Limb (tissue), 2 donors: ENCODE data around the gene IVNS1ABP.
A peak's percentile ranks its signal among the peaks of the same experiment; 100 is the strongest.

Experiments used
- DNase-seq, 2 donors: peaks; one replicate each; pipeline ENCODE4 v3.0.0-alpha.2; 2016; ENCODE audit errors: extremely low spot score in 2 of 2

Gene IVNS1ABP

GRCh38 chr1:185293967-185294542, 23.0 kb downstream of the IVNS1ABP start:
- DNase-seq = no peak

GRCh38 chr1:185292237-185292636, 24.8 kb downstream of the IVNS1ABP start:
- no peak for DNase-seq

DNA sequence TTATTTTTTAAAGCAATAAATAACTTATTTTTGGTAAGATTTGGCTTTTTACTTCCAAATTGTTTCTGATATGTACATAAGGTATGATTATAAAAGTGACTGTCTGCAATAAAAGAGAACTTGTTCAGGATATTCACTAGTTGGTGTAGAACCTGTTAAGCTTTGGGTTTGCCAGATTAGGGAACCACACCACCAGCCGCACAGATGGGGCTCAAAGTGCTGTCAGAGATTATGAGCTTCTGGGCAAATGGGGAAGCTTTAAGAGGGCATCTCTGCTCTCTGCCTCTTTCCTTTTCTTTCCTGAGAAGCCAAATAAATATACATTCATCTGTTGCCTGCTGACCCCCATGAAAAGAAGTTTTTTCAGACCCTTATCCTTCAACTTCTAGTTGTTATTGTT, 25.4 kb downstream of the IVNS1ABP start:
- DNase-seq = no peak

- no peak for DNase-seq
These were observed 25.9 kb downstream of the IVNS1ABP start for GRCh38 chr1:185291159-185291558.

- DNase-seq = no peak
These were observed 27.2 kb downstream of the IVNS1ABP start for GRCh38 chr1:185289880-185290279.

DNA sequence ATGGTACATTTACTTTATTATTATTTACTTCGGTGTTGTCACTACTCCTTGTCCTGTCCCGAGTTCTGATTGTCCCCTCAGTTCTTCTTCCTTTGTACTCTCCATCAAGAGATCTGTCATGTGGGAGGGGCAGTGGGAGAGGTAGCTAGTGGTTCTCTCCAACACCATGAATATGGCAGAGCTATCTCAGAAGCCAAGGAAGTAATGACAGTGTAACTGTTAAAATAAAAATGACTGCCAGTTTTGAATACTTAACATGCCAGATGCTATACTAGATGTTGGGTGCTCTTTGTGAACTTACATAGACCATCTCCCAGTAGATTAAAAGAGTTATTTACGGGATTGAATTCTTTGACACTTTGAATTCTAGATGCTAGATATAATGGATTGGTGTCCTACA, 28.6 kb downstream of the IVNS1ABP start:
- DNase-seq = no peak

DNA sequence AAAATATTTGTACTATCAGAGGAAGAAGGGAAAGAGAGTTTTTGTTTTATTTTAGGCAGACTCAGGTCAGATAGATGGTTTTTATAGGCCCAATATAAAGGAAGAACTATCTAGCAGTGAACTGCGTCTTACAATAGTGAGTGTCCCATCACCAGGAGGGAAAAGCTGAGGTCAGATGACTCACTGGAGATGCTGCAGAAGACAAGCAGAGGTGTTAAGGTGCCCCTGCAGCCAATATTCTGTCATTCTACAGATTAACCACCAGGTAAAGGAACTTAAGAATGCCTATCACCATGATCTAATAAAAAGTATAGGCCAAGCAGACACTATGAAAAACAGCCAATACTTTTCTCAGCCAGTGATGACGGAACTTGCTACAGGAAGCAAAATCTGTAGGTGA, 29.6 kb downstream of the IVNS1ABP start:
- DNase-seq = no peak

GRCh38 chr1:185284533-185285276, 32.3 kb downstream of the IVNS1ABP start:
- DNase-seq = no peak

GRCh38 chr1:185284116-185284515, 32.9 kb downstream of the IVNS1ABP start:
- DNase-seq = no peak

DNA sequence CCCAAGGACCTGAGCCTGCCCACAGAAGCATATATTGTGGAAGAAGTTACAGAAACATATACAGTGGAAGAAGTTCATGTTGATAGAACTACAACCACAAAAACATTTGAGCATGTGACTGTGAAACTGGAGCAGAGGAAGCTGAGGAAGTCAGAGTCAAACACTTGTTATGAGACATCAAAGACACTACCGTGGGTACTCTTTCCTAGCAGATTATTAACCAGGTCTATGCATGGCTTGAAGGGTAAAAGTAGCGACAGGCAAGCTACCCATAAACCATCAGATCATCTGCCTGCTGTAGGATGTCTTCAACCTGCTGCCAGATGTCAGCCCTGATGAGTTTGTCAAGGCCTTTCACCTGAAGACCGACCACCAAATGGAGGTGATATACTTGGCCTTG, 35.8 kb downstream of the IVNS1ABP start:
- no peak for DNase-seq

DNA sequence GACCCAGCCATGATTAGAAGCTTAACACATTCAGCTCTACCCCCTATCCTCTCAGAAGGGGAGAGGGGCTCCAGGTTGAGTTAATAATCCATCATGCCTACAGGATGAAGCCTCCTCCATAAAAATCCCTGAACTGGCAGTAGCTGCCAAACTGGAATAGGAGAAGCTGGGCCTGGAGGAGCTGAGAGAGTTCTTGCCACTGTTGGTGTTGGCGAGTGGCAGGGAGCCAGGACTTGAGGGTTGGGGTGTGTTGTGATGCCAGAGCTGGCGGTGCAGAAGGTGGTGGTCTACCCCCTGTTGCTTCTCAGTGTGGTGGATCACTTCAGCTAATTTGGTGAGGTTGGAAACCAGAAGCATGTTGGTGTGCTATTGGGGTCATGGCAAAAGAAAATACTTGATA, 36.5 kb downstream of the IVNS1ABP start:
- DNase-seq = no peak

DNA sequence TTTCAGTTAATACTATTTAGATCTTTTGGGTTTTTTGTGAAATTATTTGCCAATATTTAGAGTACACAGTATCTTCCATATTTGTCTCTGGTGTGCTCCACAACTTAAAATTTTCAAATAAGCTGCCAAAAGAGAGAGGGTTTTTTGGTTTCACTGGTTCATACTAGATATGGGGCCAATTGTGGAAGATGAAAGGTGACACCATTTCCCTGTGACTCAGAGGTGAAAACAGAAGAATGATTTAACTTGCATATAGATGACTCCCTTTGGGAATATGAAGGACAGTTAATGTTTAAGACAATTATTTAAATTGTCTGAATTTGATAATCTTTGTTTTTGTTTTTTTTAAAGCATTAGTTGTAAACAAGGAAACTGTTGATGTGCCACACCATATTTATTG, 37.5 kb downstream of the IVNS1ABP start:
- no peak for DNase-seq

DNA sequence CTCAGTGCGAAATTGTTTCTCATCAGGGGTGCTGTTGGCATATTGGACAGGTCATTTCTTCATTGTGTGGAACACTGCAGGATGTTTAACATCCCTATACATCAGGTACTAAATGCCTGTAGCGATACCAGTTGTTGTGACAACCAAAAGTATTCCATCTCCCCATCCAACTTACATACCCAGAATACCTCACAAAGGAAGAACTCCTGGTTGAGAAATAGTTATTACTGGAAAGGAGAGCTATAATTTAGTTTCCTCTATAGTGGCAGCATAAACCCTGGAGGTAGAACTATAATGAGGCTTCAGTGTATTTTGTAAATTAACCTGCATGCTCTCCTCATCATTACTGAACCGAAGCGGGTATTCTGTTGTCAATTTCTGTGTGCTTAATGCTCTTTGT, 45.1 kb downstream of the IVNS1ABP start:
- DNase-seq = no peak

- DNase-seq = no peak
These were observed 48.7 kb downstream of the IVNS1ABP start for GRCh38 chr1:185268352-185268751.

DNA sequence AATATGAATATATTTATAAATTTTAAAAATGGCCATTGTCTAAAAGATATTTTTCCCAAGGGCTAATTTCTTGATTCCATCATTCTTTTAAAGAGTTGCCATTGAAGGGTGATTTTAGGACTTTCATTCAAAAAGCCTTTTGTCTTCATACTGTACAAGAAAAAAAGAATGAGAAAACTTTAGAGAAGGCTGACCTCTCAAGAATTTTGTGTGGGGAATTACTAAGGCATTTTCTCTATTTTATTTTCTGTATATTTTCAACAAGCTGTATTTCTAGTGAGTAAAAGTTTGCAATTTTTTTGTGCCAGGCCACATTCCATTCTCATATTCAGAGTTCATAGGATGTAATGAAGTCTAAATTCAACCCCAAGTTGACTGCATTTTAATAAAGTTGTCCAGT, 49.3 kb downstream of the IVNS1ABP start:
- no peak for DNase-seq

GRCh38 chr1:185267301-185267700, 49.7 kb downstream of the IVNS1ABP start:
- DNase-seq = peak in 1 of 2 donors; percentile 24

- no peak for DNase-seq
These were observed 51.7 kb downstream of the IVNS1ABP start for GRCh38 chr1:185265314-185265713.

DNA sequence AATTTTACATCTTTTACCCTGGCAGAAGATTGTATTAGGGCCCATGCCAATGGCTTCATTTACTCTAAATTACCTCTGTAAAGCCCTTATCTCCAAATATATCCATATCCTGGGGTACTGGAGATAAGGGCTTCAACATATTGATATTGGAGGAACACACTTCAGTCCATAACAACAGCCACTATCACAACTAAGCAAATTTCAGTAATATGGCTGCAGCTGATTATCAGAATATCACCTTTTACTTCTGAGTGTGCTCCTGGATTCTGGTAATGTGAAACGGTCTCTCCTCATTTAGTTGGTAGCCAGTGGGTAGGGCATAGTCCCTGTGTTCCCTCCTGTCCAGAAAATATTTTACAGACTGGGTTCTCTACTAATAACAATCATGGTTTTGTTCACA, 53.3 kb downstream of the IVNS1ABP start:
- no peak for DNase-seq

DNA sequence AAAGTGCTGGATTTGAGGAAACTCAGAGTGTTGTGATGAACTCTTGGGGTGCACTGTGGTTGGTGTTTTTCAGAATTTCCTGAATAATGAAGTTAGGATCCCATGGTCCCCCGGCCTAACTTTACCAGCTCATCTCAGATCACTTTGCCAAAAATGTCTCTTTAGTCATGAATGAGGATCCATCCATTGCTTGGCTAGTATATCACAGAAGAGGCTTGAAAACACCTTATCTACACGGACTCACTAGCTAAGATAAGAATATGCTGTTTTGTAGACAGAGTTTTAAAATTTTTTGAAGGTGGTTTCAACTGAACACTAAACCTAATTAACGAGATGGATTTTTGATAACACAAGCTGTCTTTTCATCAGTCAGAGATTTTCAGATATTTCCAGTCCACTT, 53.8 kb downstream of the IVNS1ABP start:
- no peak for DNase-seq

- no peak for DNase-seq
These were observed 54.9 kb downstream of the IVNS1ABP start for GRCh38 chr1:185262151-185262550.

GRCh38 chr1:185260611-185261010, 56.4 kb downstream of the IVNS1ABP start:
- DNase-seq = no peak

GRCh38 chr1:185258676-185259075, 58.4 kb downstream of the IVNS1ABP start:
- no peak for DNase-seq

- DNase-seq = no peak
These were observed 59.2 kb downstream of the IVNS1ABP start for GRCh38 chr1:185257950-185258208.
